Kidney glomerular epithelial cell (primary cell): Measurements from ENCODE around the gene RPTOR.
"Not testable (repeated sequence)": the region's sequence is repeated elsewhere in the genome, so short reads cannot be mapped to it uniquely, and the experiment has no call there.

Source experiments
- DNase-seq: peaks from one replicate; lab custom pipeline; 2025; lab: John Stamatoyannopoulos, UW

The RPTOR gene

GRCh38 chr17:80764627-80765145, 220.0 kb downstream of the RPTOR start:
- DNase-seq = not testable (repeated sequence)

GRCh38 chr17:80765241-80765961, 220.8 kb downstream of the RPTOR start:
- no peak for DNase-seq

GRCh38 chr17:80766290-80766855, 221.7 kb downstream of the RPTOR start:
- DNase-seq = no peak

GRCh38 chr17:80768389-80768788, 223.8 kb downstream of the RPTOR start:
- no peak for DNase-seq

GRCh38 chr17:80768936-80769335, 224.3 kb downstream of the RPTOR start:
- no peak for DNase-seq

- no peak for DNase-seq
These were observed 224.9 kb downstream of the RPTOR start for GRCh38 chr17:80769516-80769915.

GRCh38 chr17:80769936-80770625, 225.4 kb downstream of the RPTOR start:
- no peak for DNase-seq

GRCh38 chr17:80770881-80771611, 226.4 kb downstream of the RPTOR start:
- DNase-seq = no peak

- no peak for DNase-seq
These were observed 227.0 kb downstream of the RPTOR start for GRCh38 chr17:80771612-80772005.

GRCh38 chr17:80772906-80773242, 228.2 kb downstream of the RPTOR start:
- no peak for DNase-seq

GRCh38 chr17:80773243-80773991, 228.8 kb downstream of the RPTOR start:
- no peak for DNase-seq

- DNase-seq = no peak
These were observed 229.5 kb downstream of the RPTOR start for GRCh38 chr17:80774146-80774545.

GRCh38 chr17:80774643-80775281, 230.1 kb downstream of the RPTOR start:
- no peak for DNase-seq

- no peak for DNase-seq
These were observed 231.2 kb downstream of the RPTOR start for GRCh38 chr17:80775863-80776262.

GRCh38 chr17:80777274-80777673, 232.6 kb downstream of the RPTOR start:
- DNase-seq = no peak

- DNase-seq = no peak
These were observed 234.1 kb downstream of the RPTOR start for GRCh38 chr17:80778716-80779115.

GRCh38 chr17:80779336-80779735, 234.7 kb downstream of the RPTOR start:
- no peak for DNase-seq

- no peak for DNase-seq
These were observed 235.3 kb downstream of the RPTOR start for GRCh38 chr17:80779961-80780380.

GRCh38 chr17:80780381-80781198, 236.0 kb downstream of the RPTOR start:
- DNase-seq = no peak

GRCh38 chr17:80781211-80781610, 236.6 kb downstream of the RPTOR start:
- DNase-seq = no peak
